Measurements from ENCODE around the gene DAAM1.

DAAM1 gene

DNA sequence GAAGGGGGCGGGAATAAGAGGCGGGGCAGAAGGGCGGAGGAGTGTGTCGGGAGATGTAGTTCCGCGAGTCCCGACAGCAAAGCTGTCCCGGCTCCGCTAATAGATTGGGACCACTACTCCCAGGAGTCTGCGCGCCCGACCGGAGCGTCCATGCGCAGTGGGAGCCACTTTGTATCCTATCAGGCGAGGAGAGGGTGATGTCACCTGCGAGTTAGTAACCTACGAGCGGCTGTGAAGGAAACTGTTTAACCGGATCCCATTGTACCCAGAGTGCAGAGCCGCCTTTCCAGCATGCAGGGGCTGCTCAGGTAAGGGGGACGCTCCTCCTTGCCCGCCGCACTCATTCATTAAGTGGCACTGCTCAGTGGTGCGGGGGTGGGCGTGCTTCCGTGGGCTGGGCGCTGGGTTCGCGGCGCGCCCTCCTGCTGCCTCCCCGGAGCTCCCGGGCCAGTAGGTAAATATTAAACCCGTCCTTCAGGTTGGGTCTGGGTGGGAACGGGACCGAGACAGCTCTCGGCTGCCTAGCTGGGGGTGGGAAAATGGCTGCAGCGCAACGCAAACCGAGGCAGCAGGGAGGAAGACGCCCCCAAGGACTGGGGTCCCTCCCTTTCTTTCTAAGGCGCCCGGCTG, at the start of gene DAAM1:
TSS of gene DAAM1 (plus strand) at position 207 of the 630 bp plus-strand sequence. CDS start 74,811 bp downstream, outside the sequence.
- DNase-seq (ENCODE audit: low spot score): peak; percentile 97

DNA sequence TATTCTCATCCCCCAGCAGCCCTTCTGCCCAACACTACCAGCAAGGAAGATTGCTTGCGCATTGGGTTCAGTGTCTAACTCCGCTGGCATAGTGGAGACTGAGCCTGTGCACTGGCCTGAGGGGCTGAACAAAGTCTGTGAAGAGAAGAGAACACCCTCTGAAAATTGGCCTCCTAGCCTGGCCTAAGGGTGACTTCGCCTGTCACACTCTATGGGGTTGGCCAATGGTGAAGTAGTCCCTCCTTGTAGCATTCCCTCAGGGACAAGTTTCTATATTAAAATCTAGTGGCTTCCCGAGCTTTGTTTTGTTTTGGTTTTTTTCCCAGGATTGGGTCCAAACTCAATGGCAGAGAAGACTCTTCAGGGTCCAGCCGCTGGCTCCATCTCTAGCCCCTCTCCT, 49.1 kb upstream of the DAAM1 start:
- DNase-seq (ENCODE audit: low spot score): no peak

DNA sequence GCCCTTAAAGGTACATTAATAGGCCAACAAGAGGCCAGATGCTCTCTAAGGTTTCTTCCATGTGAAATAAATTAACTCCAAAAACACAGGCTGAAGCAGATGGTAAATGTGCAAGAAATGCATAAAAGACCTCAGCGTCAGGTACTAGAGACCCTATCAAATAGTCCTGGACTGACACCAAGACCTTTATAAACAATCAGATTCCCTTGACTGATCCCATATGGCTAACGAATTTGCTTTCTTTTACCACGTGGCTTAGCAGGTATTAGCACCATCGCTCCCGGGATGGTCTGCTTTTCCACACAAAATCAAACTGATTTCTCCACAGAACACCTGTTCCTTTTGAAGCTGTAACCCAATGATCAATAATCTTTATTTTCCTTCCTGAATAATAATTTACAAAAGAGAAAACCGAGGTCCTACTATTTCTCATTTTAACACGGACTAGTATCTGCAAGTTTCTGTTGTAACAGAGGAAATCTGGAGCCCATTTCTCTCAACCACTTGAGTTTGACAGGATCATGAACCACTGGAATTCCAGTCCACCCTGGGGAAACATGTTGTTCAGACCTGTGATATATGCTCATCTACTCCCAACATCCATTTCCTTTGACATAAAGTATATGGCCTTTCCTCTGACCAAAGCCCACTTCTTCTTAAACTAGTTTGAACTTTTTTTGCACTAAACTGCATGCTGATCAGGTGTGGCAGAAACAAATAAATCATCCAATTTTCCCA, 48.2 kb upstream of the DAAM1 start:
- DNase-seq (ENCODE audit: low spot score): no peak

DNA sequence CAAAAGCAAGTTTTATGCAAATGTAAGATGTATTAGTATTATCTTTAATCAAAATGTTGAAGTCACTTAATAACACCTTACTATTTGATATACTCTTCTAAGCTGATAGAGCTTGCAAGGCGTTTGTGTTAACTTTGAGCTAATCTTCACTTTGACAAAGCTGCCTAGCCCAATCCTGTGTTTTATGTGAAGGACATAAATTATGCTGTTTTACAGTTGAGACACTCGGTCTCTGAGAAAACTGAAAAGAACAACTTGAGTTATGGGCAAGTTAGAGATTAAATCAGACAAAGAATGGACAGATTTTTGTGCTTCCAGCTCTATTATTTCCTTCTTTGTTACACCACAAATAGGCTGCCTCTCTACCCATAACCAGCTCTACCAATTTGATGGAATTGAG, 42.0 kb upstream of the DAAM1 start:
- no peak for DNase-seq (ENCODE audit: low spot score)

DNA sequence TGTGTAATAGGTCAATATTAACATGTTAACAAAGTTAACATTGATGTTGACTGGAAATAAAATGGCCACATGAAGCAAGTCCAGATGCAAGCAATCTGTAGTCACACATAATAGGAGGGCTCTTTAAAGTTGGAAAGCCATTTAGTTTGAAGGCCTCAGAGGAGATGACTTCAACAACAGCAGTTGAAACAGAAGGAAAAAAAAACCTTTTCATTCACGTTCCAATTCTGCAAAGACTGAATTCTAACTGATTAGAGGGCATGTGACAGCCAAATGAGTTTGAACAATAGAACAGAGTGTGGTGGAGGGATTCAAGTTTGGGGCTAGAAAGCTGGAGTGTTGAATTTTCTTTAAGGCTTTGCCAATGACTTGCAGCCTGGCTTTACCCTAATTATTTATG, 41.5 kb upstream of the DAAM1 start:
- DNase-seq (ENCODE audit: low spot score): no peak

DNA sequence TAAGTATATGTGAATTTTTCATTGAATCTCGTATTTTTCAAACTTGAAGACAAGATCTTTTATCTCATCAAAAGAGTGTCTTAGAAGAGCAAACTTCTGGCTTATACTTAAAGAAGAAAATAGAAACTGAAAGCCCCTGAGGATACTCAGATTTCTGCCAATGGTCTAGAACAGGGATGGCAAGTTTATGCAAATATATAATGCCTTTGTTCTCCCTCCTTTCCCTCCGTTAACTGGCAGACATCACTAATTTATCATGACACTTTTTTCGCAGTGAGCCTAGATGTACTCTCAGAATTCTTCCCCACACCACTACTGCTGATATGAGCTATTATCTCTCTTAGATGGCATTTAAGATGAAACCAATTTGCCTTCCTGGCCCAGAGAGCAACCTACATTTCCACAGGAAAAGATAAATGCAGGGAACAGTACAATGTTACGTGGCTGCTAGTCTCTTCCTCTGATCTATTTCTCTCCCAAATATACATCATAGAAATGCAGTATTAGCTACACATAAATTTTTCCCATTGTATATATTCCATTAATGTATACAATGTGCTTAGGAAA, 40.0 kb upstream of the DAAM1 start:
- DNase-seq (ENCODE audit: low spot score): no peak

DNA sequence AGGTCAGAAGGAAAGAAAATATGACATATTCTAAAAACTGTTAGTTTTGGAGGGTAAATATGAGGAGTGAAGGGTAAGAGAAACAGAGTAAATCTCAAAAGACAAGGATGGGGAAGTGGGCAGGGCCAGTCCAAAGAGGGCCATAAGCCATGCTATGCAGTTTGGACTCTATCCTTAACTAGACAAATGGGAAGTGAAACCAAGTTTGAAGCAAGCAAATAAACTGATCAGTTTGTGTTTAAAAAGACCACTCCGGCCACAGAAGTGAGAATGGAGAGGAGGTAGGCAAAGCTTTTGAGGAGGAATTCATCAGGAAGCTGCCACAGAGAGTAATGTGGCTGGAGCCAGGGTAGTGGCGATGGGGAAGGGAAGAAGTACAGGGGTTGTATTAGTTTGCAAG, 37.5 kb upstream of the DAAM1 start:
- DNase-seq (ENCODE audit: low spot score): no peak

DNA sequence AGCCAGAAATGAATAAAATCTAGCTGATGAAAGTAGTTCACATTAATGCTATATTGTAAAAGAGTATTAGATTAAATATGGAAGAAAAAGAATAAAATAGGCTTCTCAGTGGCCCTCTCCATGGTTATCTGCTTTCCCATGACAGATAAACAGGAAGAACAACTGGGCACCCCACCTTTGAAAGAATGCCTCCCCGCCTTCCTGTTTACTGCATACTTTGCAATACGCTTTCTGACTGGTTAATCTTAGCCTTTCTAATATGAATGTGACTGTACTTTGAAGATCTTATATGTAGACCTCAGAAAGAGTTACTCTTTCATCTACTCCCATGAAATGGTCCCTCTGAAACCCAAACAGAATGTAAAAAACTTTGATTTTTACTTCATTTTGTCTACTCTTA, 34.1 kb upstream of the DAAM1 start:
- DNase-seq (ENCODE audit: low spot score): no peak

DNA sequence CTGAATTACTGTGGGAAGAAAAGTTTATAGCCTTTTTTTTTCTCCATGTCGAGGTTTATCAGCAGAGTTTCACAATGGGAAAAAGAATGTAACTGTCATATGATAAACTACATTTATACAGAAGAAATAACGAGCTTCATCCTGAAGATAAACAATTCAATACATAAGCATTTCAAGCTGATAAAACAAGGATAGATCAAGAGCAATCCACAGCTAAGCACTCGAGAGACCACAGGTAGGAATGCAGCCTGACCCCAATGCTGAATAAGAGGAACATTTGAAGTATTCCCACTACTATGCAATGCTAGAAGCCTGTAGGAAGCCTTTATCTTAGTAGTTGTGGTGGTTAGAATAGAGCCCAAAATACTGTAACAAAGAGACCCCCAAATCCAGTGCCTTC, 32.6 kb upstream of the DAAM1 start:
- no peak for DNase-seq (ENCODE audit: low spot score)

DNA sequence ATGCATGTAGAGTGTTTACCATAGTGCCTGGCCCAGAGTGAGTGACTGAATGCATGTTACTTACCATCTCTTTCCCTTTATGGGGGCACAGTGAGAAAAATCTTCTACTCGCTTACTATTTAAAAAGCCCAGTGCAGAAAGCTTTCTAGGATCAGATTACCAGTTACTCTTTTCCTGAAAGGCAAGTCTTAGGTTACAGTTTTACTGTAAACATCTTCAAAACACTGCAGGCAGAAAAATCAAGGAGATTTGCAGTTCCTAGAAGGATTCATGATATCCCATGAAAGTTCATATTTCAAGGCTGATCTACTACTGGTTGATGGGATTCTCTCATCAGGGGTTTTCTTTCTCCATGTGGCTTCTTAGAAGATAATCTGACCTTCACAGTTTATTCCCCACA, 29.3 kb upstream of the DAAM1 start:
- no peak for DNase-seq (ENCODE audit: low spot score)

DNA sequence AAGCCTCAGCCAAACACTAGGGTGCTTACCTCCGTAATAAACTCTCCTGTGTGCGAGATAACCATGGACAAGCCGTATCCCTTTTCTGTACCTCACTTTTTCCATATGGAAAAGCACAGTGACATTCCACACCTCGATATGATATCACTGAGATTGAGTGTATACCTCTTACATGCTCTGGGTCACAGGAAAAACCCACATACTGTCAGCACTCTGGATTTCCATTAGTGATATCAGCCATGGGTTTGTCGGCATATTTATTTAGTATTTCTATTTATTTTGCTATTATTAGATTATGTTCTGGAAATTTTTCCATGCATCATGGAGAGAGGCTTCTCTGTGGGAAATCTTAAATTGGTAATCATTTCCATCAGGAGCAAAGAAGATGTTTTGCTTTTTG, 28.0 kb upstream of the DAAM1 start:
- DNase-seq (ENCODE audit: low spot score): no peak

DNA sequence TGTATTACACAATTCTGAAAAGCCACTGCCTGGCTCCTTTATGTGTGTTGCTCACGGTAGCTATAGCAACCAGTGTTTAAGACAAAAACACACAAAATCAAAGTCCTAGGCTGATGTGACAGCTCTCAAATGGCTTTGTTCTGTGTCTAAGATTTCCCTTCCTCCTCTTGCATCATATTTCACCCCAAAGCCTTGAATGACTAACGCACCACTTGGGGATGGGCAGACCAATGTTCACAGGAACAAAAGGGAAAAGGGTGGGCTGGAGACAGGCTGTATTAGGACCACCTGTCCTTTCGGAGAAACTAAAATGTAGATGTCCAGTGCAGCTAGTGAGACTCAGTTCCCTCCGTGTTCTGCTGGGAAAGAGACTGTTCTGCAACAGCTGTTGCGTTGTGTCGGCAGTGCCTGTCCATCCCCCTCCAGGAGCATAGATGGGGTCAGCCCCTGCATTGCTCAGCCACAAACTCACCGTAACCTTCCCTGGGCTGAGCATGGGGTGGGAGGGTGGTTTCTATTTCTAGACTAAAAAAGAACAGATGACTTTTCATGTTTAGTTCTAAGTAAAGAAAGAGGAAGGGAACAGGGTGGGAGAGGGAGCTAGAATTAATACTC, 26.8 kb upstream of the DAAM1 start:
- DNase-seq (ENCODE audit: low spot score): no peak

DNA sequence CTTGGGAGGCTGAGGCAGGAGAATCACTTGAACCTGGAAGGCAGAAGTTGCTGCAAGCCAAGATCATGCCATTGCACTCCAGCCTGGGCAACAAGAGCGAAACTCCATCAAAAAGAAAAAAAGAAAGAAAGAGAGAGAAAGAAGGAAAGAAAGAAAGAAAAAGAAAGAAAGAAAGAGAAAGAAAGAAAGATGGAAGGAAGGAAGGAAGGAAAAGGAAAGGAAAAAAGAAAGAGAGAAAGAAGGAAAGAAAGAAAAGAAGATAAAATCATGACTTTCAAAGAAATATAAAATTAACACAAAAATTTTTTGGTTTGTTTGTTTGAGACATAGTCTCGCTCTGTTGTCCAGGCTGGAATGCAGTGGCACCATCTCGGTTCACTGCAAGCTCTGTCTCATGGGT, 22.2 kb upstream of the DAAM1 start:
- DNase-seq (ENCODE audit: low spot score): no peak

DNA sequence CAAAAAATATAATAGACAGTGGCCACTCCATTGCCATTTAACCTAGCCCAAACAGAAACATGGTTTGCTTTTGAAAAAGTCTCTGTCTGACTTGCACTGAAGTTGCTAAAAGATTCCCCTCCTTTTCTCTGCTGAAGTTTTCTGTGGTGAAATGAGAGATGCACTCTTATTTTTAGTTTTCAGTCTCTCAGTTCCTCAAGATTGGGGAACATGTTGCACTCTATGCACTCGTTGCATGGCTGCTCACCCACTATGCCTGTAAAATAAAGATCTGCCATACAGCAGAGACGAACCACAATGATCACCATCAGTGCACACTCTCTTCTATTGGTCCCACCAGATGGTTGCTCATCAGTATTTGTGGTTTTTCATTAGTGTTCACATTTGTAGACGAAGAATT, 13.1 kb upstream of the DAAM1 start:
- no peak for DNase-seq (ENCODE audit: low spot score)

DNA sequence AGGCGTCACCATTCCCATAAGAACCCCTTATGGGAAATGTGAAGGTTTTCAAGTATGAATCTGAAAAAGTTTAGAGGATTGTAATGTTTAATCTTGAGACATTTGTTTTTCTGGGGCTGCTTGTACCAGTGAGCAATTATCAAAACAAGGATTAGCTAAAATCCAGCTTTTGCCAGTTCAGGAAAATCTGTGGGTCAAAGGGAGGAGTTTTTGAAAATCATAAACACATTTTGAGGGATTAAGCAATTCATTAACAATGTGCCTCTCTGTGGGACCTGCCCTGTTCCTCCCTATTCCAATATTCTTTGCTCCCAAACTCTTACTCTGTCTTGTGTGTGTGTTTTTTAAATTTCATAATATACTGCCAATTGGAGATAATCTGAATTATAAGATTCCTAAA, 11.7 kb upstream of the DAAM1 start:
- no peak for DNase-seq (ENCODE audit: low spot score)

DNA sequence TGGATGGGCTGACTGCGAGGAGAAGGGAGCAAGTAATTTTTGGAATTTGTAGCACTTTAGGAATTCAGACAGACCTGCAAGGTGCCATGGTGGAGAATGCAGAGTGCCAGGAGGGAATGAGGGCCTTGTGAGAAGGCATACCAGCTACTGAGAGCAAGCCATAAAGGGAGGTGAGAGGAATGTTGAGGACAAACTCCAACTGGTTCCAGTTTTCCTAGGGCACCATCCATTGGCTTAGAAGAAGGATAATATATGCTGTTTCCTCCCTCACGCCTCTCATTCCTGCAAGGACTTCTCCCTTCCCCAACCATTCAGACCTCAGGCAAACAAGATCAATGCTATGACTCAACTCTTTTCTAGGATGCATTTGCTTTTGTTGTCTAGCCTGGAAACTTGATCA, 11.2 kb upstream of the DAAM1 start:
- DNase-seq (ENCODE audit: low spot score): no peak

DNA sequence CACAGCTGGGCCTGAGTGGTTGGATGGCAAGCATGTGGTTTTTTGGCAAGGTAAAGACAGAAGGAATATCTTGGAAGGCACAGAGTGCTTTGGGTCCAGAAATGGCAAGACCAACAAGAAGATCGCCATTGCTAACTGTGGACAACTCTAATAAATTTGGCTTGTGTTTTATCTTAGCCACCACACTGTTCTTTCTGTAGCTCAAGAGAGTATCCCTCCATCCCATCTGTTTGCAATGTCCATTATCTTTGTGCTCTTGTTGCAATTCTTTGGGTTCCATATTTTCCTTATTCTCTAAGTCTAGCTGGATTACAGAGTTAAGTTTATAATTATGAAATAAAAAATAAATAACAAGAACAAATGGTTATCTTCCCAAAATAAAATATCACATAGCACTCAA, 6.7 kb upstream of the DAAM1 start:
- no peak for DNase-seq (ENCODE audit: low spot score)

DNA sequence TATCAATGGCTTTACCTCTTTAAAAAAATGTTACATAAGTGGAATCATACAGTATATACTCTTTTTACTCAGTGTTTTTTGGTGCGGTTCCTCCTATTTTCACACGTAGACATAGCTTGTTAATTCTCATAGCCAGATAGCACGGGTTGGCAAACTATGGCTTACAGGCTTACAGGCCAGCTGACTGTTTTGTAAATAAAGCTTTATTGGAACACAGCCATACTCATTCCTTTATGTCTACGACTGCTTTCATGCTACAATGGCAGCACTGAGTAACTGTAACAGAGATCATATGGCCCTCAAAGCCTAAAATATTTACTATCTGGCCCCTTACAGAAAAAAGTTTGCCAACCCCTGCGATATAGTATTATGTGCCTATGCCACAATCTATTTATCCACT, 5.8 kb upstream of the DAAM1 start:
- no peak for DNase-seq (ENCODE audit: low spot score)

DNA sequence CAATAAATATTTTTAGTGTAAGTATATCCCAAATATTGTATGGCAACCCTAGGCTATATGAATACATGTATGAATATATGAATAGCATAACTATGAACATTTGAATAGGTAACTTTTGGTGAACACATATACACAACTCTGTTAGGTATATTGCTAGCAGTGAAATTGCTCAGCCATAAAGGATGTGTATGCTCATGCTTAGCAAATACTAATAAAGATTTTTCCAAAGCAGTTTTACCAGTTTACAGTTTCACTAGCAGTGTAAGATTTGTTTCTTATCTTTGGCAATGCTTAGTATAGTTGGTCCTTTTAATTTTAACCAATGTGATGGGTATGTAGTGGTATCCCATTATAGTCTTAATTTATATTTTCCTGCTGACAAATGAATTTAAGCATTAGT, 5.3 kb upstream of the DAAM1 start:
- DNase-seq (ENCODE audit: low spot score): no peak

DNA sequence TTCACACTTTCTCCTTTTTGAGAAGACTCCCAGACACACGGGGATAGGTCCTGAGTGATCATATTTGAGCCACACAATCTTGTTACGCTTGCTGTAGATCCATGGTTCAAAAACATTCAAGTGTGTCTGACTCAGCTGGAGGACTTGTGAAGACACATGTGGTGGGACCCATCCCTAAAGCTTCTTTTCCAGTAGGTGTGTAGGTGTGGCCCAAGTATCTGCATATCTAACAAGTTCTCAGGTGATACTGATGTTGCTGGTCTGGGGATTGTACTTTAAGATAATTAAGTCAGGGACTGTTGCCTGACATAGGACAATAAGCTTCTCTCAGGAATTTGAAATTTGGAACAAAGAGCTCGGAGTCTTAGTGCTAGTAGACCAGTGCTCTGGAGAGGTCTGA, 4.1 kb upstream of the DAAM1 start:
- no peak for DNase-seq (ENCODE audit: low spot score)

DNA sequence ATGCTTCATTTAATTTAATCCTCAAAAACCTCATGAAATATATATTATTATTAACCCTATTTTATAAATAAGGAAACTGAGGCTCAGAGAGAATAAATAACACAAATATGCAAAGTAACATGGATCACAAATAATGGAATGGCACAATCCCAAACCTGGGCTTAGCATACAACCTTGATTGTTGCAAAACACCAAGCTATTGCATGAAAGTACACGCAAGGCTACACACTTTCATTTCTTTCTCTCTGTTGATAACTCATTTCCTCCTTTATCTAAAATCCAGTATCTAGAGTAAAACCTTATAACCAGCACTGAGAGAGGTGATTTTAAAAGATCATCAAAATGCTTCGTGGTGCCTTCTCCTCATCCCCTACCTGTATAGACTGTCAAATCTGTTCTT, 2.8 kb upstream of the DAAM1 start:
- DNase-seq (ENCODE audit: low spot score): no peak

DNA sequence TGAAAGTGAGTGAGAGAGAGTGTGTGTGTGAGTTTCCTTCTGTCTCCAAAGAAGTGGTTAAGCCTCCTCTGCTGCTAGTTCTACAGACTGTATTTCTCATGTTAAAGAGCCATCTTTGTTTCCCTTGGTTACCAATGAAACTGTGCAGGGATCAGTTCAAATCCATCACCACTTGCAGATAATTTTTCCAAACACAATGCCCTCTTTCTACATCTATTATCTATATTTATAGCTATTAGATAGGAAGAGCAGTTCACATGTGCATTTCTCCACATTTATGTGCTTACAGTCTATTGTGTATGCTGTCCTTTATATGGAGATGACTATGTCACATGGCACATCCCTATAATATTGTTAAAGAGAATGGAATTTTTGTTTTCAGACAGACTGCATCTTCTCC, 2.2 kb upstream of the DAAM1 start:
- no peak for DNase-seq (ENCODE audit: low spot score)

DNA sequence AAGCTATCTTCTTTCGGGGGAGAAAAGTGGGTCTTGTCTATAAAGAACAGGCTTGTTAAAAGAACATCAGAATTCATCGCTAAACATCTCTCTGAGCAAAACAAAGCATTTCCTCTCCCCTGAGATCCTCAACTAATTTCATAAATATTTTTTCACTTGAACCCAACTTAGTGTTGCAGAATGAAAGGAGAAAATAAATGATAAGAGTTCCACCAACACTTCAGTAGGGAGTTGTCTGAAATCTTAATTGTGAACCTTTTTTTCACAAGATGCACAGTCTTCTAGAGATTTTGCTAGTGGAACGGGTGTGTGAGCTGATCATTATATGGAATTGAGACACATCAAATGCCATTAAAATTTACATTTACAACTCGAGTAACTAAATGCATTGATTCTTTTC, 1.3 kb upstream of the DAAM1 start:
- DNase-seq (ENCODE audit: low spot score): no peak
